HCT116 (cell line): Measurements from ENCODE around the gene ANKFN1.

Experiments used
- ELF1 ChIP-seq: IDR thresholded peaks from 2 replicates; pipeline ENCODE4 v1.6.1; 2012; ENCODE audit warnings: low read depth, borderline replicate concordance
- MAX ChIP-seq: IDR thresholded peaks from 2 replicates; pipeline ENCODE4 v1.6.1; 2012
- POLR2AphosphoS5 ChIP-seq: IDR thresholded peaks from 2 replicates; pipeline ENCODE4 v1.6.1; 2011; ENCODE audit warnings: mild to moderate bottlenecking, low read depth, low read length, moderate library complexity
- ZNF274 ChIP-seq: fragments of 200-500 bp; sonication (Bioruptor generic); IDR thresholded peaks from 2 replicates; pipeline ENCODE4 v1.6.1; 2014; ENCODE audit warnings: mild to moderate bottlenecking, low read depth, low read length, inconsistent platforms
- TF ChIP-seq, protein P1 (sequence below), 3 experiments: fragments of 200-600 bp in 1 of 3; sonication (generic) in 1 of 3; IDR thresholded peaks in 2 of 3; conservative IDR thresholded peaks in 1 of 3; 2 replicates each; pipeline ENCODE4 v1.5.1; 2012 to 2017; ENCODE audit warnings: low read depth in 2 of 3, low read length in 2 of 3, antibody characterized with exemption in 1 of 3, borderline replicate concordance in 1 of 3, control low read depth in 1 of 3, mild to moderate bottlenecking in 1 of 3, mixed read lengths in 1 of 3, mixed run types in 1 of 3, moderate library complexity in 1 of 3; ENCODE audit not compliant: insufficient read depth in 1 of 3

- no peak for TF ChIP-seq ZNF274
- TF ChIP-seq POLR2AphosphoS5, result no peak
- TF ChIP-seq ELF1, result no peak
- TF ChIP-seq, protein P1, sequence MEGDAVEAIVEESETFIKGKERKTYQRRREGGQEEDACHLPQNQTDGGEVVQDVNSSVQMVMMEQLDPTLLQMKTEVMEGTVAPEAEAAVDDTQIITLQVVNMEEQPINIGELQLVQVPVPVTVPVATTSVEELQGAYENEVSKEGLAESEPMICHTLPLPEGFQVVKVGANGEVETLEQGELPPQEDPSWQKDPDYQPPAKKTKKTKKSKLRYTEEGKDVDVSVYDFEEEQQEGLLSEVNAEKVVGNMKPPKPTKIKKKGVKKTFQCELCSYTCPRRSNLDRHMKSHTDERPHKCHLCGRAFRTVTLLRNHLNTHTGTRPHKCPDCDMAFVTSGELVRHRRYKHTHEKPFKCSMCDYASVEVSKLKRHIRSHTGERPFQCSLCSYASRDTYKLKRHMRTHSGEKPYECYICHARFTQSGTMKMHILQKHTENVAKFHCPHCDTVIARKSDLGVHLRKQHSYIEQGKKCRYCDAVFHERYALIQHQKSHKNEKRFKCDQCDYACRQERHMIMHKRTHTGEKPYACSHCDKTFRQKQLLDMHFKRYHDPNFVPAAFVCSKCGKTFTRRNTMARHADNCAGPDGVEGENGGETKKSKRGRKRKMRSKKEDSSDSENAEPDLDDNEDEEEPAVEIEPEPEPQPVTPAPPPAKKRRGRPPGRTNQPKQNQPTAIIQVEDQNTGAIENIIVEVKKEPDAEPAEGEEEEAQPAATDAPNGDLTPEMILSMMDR (IDR thresholded peaks at IDR 0.05 in 2 of 3, conservative IDR thresholded peaks at IDR 0.05 in 1 of 3; ENCODE audit: borderline replicate concordance in 1 of 3, insufficient read depth in 1 of 3, low read depth in 2 of 3, low read length in 2 of 3), result no peak
- TF ChIP-seq MAX, result no peak
Observed at GRCh38 chr17:56186222-56186786, 33.0 kb downstream of the ANKFN1 start.
